Inflammatory macrophage treated with lipopolysaccharide for 4 hours (primary cell): ENCODE data around the gene WDR59.
"Not testable (repeated sequence)": the region's sequence is repeated elsewhere in the genome, so short reads cannot be mapped to it uniquely, and the experiment has no call there.

Experiments used
- DNase-seq: peaks from one replicate; pipeline ENCODE4 v3.0.0-alpha.2; 2020

Gene WDR59

GRCh38 chr16:74984529-74985296 lies at the start of gene WDR59:
TSS of gene WDR59 (minus strand) at chr16:74985123. CDS start at chr16:74985017, 106 bp downstream.
- peak; percentile 100 for DNase-seq

- DNase-seq: no peak
Observed at GRCh38 chr16:75032655-75033054, 47.7 kb upstream of the WDR59 start.

GRCh38 chr16:75029854-75030253 lies 44.9 kb upstream of the WDR59 start:
- DNase-seq: no peak

GRCh38 chr16:75028544-75029135 lies 43.7 kb upstream of the WDR59 start:
- DNase-seq: no peak

GRCh38 chr16:75027520-75028300 lies 42.8 kb upstream of the WDR59 start:
- DNase-seq: no peak

- no peak for DNase-seq
Observed at GRCh38 chr16:75026892-75027391, 42.0 kb upstream of the WDR59 start.

- DNase-seq: not testable (repeated sequence)
Observed at GRCh38 chr16:75026239-75026891, 41.4 kb upstream of the WDR59 start.

GRCh38 chr16:75025761-75026160 lies 40.8 kb upstream of the WDR59 start:
- DNase-seq: no peak

- peak; percentile 68 for DNase-seq
Observed at GRCh38 chr16:75024594-75024993, 39.7 kb upstream of the WDR59 start.

- no peak for DNase-seq
Observed at GRCh38 chr16:75024182-75024581, 39.3 kb upstream of the WDR59 start.

GRCh38 chr16:75023009-75023408 lies 38.1 kb upstream of the WDR59 start:
- peak; percentile 38 for DNase-seq

- DNase-seq: no peak
Observed at GRCh38 chr16:75022567-75022966, 37.6 kb upstream of the WDR59 start.

- DNase-seq: no peak
Observed at GRCh38 chr16:75021410-75021809, 36.5 kb upstream of the WDR59 start.

- DNase-seq: no peak
Observed at GRCh38 chr16:75019586-75019985, 34.7 kb upstream of the WDR59 start.

- no peak for DNase-seq
Observed at GRCh38 chr16:75019007-75019406, 34.1 kb upstream of the WDR59 start.

GRCh38 chr16:75017670-75018525 lies 33.0 kb upstream of the WDR59 start:
- no peak for DNase-seq

GRCh38 chr16:75016451-75017081 lies 31.6 kb upstream of the WDR59 start:
- DNase-seq: not testable (repeated sequence)

GRCh38 chr16:75014318-75014717 lies 29.4 kb upstream of the WDR59 start:
- no peak for DNase-seq

GRCh38 chr16:75013123-75013522 lies 28.2 kb upstream of the WDR59 start:
- not testable (repeated sequence) for DNase-seq

- no peak for DNase-seq
Observed at GRCh38 chr16:75012380-75013081, 27.6 kb upstream of the WDR59 start.
